HT-29 (cell line): Measurements from ENCODE around the gene MFN1. TPM values are rescaled to one million over a fixed set of nuclear protein-coding genes. Genes with fewer than 3 reads are reported as not detected.
"Not testable (repeated sequence)": the region's sequence is repeated elsewhere in the genome, so short reads cannot be mapped to it uniquely, and the experiment has no call there.

Experiments used
- DNase-seq: peaks from one replicate; pipeline ENCODE4 v3.0.0-alpha.2; 2015; ENCODE audit warnings: low spot score
- total RNA-seq: library from RNA; depleted of rRNA; stranded (reverse); fragments of >200 nt; shearing (Covaris generic); gene quantifications from 2 replicates; pipeline ENCODE4 v1.2.3, GENCODE V29; 2014; rRNA removed

Gene MFN1
- 19.5 and 21.9 TPM in 2 replicates for total RNA-seq

DNA sequence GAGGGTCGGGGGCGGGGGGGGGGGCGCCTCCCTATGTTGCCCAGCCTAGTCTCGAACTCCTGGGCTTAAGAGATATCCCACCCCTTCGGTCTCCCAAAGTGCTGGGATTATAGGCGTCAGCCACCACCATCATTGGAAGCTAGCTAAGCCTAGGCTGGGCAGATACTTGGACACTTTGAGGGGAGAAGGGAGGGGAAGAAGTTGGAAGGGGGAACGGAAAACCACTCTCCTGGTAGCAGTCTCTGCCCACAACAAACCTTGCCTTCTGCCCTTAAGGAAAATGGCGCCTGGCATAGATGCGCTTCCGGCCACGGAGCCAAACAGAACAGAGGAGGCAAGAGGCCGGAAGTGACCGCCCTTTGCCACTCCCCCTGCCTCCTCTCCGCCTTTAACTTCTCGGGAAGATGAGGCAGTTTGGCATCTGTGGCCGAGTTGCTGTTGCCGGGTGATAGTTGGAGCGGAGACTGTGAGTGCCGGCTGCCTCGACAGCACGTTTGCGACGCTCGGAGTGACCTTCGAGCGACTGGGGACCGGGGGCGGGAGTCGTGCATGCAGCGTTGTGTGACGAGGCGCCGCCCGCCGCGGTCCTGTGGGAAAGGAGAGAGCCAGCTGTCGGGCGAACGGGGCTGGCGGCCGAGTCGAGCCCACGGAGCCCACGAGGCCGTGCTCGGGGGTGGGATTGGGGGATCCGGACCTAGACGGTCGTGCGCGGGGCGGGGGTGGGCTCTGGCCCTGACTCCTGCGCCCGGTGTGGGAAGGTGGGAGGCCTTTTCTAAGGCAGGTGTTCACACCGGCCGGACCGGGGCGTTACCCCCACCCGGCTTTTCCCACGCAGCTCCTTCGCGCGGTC, at the start of gene MFN1:
Gene MFN1, plus strand, starts transcription at position 365 of the 850 bp plus-strand sequence. CDS start 1,143 bp downstream, outside the sequence.
- peak; percentile 96 for DNase-seq

GRCh38 chr3:179297971-179298725, 49.4 kb upstream of the MFN1 start:
- DNase-seq, result no peak

GRCh38 chr3:179299316-179299715, 48.2 kb upstream of the MFN1 start:
- DNase-seq, result no peak

- no peak for DNase-seq
Measured at GRCh38 chr3:179299999-179300613, 47.4 kb upstream of the MFN1 start.

DNA sequence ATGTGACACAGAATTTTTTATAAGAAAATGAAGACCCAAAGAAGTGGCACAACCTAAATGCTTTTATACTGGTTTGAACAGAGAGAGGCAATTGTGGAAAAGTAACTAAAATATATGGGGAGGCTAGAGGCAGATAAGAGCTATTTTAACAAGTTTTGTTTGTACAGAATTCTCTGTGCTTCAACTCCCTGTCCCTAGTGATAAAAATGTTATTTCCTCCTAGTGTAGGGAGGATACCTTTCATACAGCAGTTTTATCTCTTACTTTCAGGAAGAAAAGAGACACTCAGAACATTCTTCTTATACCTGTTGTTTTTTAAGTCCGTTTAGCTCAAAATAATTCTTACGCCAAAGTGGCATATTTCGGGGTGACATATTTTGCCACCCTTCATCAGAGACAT, 45.9 kb upstream of the MFN1 start:
- no peak for DNase-seq

DNA sequence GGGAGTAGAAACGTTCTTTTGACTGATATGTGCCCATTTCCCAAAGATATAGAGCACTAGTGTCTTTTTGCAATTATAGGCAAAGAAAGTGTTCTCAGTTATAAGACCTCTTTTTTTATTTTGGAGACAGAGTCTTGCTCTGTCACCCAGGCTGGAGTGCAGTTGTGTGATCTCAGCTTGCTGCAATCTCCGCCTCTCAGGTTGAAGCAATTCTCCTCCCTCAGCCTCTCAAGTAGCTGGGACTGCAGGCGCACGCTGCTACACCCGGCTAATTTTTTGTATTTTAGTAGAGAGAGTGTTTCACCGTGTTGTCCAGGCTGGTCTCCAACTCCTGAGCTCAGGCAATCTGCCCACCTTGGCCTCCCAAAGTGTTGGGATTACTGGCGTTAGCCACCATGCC, 45.4 kb upstream of the MFN1 start:
- no peak for DNase-seq

GRCh38 chr3:179304605-179305004, 42.9 kb upstream of the MFN1 start:
- no peak for DNase-seq

DNA sequence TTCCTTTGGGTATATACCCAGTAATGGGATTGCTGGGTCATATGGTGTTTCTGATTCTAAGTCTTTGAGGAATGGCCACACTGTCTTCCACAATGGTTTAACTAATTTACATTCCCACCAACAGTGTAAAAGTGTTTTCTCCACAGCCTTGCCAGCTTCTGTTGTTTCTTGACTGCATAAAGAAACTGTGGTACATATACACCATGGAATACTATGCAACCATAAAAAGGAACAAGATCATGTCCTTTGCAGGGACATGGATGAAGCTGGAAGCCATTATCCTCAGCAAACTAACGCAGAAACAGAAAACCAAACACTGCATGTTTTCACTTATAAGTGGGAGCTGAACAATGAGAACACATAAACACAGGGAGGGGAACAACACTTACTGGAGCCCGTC, 40.1 kb upstream of the MFN1 start:
- not testable (repeated sequence) for DNase-seq

DNA sequence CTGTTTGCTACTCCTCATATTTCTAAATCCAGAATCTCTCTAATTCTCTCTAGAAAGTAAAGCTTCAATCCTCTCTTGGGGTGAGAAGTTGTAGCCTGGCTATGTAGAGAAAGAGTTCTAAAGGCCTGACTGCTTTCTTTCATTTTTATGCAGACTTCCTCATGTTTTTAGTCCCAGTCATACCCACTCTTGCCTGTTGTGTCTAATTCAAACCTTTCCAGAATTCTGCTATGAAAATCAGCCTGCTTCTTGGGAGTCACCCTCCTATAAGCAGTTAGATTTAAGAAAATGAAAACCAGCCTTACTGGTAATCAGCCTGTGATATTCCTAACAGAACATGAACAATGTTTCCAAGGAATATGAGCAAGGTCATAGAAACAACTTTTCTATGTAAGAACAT, 39.5 kb upstream of the MFN1 start:
- DNase-seq, result no peak

- no peak for DNase-seq
Measured at GRCh38 chr3:179309225-179310078, 38.1 kb upstream of the MFN1 start.

DNA sequence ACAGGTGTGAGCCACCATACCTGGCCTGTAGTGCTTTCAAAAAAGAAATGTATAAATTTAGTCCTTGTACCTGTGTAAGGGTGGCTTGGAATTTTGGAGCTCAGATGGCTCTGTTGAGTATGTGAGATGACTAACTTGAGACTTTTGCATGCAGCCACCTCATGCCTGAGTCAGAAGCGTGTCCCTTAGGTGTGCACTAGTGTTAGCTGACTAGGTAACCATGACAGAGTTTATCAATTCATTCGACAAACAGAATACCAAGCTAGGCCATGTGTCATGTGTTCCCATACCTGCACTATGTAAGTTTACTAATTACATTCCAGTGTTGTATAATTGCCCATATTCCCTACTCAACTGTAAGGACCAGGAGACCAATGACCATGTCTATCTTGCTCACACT, 28.6 kb upstream of the MFN1 start:
- DNase-seq, result no peak

DNA sequence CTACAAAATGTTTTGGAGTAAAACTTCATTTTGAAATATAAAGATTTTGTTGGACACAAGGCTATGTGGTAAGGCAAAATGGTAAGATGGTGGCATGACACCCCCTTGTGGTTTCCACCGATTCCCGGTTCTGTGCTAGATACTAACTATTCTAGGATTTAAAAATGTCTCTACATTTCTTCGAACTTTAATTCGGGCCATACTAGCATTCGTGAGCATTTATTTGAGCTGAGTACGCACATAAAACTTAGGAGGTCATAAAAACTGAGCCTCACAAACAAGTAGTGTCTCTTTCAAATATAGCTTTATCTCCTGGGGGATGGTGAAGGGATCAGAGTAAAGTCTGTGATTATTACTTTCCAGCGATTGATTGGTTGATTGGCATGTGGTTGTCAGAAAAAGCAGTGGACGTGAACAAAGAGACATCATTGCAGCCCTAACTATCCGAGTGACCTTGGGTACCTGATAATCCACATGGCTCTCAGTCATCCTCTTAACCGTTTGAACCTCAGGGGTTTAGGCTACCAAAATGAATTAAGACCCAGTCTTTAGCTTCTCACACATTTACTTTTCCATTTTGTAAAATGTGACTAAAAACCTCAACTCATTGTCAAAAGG, 25.7 kb upstream of the MFN1 start:
- peak; percentile 67 for DNase-seq

- DNase-seq, result peak; percentile 91
Measured at GRCh38 chr3:179322286-179323196, 25.0 kb upstream of the MFN1 start, which contains the start of gene ZNF639. Gene ZNF639, plus strand, starts transcription at chr3:179323031. Its CDS starts 5,263 bp downstream, at chr3:179328294.

GRCh38 chr3:179323197-179324110, 24.1 kb upstream of the MFN1 start:
- DNase-seq, result peak; percentile 73

DNA sequence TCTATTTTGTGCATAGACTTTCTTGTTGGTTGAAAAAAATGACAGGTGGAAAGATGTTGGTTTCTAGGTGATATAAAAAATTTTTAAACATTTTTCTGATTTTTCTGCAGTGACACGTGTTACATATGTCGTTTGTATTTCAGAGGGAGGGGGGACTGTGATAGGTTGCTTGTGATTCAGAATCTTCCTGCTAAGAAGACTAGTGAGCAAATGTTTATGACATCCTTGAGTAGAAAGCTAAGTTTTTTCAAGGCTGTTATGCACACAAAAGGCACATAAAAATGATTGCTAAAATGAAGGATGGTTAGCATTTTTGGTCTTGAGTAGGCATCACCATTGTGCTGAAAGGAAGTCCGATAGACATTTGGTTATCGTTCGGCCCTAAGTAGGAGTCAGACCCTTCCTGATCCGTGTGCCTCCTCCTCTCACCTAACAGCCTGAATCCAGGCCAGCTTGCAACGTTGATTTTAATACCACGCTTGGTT, 23.2 kb upstream of the MFN1 start:
- DNase-seq, result peak; percentile 44

DNA sequence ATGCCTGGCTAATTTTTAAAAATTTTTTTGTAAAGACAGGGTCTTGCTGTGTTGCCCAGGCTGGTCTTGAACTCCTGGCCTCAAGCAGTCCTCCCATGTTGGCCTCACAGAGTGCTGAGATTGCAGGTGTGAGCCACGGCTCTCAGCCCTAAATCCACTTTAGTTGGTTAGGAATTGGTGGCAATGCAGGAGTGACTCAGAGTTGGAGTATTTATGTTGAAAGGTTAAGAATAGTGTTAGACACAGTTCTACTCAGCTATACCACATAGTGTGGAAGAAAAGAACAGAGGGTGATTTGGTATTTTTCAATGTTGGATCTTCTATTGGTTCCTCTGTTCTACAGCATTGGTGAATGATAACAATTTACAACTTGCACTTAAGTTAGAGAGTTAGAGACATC, 17.1 kb upstream of the MFN1 start:
- no peak for DNase-seq

DNA sequence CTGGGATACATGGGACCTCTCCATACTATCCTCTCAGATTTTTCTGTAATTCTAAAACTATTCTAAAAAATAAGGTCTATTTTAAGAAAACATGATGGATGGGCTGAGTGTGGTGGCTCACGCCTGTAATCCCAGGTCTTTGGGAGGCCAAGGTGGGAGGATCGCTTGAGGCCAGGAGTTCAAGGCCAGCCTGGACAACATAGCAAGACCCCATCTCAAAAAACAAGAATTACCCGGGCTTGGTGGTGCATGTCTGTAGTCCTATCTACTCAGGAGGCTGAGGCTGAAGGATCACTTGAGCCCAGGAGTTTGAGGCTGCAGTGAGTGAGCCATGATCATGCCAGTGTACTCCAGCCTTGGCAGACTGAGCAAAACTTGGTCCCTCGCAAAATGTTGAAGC, 15.3 kb upstream of the MFN1 start:
- no peak for DNase-seq

GRCh38 chr3:179333084-179333483, 14.4 kb upstream of the MFN1 start:
- DNase-seq, result no peak
